ENCODE data around the gene TBC1D32.
"Not testable (repeated sequence)": the region's sequence is repeated elsewhere in the genome, so short reads cannot be mapped to it uniquely, and the experiment has no call there.

Gene TBC1D32

DNA sequence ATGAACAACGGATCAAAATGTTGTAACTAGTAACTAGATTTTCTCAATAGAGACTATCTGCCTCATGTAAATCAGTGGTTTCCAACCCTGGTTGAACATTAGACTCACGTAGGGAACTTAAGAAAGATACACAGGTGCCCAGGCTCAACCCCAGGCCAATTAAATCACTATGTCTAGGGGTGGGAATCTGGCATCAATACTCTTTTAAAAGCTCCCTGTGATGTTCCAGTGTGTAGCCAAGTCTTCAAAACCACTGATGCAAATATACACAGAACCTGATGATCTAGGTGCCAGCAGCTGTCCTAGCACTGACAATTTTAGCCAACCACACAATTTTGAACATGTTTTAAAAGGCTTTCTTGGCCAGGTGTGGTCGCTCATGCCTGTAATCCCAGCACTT, 128.7 kb downstream of the TBC1D32 start:
- no peaks in the 10 kb centered on the region for H3K27me3 Mint-ChIP-seq (ENCODE audit: low read depth, poor library complexity)
- H3K4me3 Mint-ChIP-seq = no peak overlapping the region
- H3K36me3 Mint-ChIP-seq (ENCODE audit: low read depth) = peaks cover 8% of the 10 kb centered on the region
- TF ChIP-seq, protein P1, sequence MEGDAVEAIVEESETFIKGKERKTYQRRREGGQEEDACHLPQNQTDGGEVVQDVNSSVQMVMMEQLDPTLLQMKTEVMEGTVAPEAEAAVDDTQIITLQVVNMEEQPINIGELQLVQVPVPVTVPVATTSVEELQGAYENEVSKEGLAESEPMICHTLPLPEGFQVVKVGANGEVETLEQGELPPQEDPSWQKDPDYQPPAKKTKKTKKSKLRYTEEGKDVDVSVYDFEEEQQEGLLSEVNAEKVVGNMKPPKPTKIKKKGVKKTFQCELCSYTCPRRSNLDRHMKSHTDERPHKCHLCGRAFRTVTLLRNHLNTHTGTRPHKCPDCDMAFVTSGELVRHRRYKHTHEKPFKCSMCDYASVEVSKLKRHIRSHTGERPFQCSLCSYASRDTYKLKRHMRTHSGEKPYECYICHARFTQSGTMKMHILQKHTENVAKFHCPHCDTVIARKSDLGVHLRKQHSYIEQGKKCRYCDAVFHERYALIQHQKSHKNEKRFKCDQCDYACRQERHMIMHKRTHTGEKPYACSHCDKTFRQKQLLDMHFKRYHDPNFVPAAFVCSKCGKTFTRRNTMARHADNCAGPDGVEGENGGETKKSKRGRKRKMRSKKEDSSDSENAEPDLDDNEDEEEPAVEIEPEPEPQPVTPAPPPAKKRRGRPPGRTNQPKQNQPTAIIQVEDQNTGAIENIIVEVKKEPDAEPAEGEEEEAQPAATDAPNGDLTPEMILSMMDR (IDR thresholded peaks at IDR 0.05) = no peak
- no peak for DNase-seq
- no peak overlapping the region for H3K27ac Mint-ChIP-seq
- H3K9me3 Mint-ChIP-seq = no peaks in the 10 kb centered on the region
- no peaks in the 10 kb centered on the region for H3K4me1 Mint-ChIP-seq

DNA sequence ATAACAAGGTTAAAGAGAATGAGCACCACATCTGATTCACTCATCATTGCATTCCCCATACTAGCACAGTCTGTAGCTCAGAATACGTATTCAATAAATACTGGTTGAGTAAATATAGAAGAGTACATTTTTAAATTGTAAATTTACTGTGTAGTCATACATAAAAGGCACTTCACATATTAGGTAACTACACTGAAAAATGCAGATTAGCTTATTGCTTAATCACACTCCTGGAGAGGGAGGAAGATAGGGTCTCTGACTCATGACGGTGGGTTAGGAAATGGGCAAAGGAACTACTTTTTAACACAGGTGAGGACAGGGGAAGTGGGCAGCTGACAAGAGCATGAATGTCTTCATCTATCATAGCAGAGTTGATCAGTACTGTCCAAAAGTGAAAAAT, 133.2 kb downstream of the TBC1D32 start:
- TF ChIP-seq, protein P1 (IDR thresholded peaks at IDR 0.05) = no peak
- H3K4me3 Mint-ChIP-seq = no peak overlapping the region
- no peaks in the 10 kb centered on the region for H3K4me1 Mint-ChIP-seq
- no peaks in the 10 kb centered on the region for H3K36me3 Mint-ChIP-seq (ENCODE audit: low read depth)
- no peaks in the 10 kb centered on the region for H3K27me3 Mint-ChIP-seq (ENCODE audit: low read depth, poor library complexity)
- no peak overlapping the region for H3K27ac Mint-ChIP-seq
- no peaks in the 10 kb centered on the region for H3K9me3 Mint-ChIP-seq
- no peak for DNase-seq

DNA sequence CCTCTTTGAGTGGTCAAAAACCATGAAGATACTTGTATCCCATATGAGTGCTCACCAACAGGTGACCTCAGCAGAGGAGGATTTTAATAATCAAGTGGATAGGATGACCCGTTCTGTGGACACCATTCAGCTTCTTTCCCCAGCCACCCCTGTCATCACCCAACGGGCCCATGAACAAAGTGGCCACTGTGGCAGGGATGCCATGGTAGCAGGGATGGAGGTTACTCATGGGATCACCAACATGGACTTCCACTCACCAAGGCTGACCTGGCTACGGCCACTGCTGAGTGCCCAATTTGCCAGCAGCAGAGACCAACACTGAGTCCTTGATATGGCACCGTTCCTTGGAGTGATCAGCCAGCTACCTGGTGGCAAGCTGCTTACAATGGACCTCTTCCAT, 138.2 kb downstream of the TBC1D32 start:
- not testable (repeated sequence) for H3K27ac Mint-ChIP-seq, DNase-seq, H3K9me3 Mint-ChIP-seq

DNA sequence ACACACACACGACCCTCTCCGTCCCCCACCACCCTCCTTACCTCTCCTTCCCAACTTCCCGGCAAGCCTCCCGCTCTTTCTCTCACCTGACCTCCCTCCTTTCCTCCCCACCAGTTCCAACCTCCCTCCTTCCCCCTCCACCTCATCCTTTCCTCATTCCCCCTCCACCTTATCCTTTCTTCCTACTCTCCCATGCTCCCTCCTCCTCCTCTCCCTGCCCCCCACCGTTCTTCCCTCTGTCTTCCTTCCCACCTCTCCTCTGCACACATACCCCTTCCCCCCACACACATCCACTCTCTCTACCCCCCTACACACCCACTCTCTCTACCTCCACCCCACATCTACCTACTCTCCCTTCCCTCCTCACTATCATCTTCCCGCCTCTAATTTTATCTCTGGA, 144.2 kb downstream of the TBC1D32 start:
- no peak overlapping the region for H3K27ac Mint-ChIP-seq
- no peaks in the 10 kb centered on the region for H3K9me3 Mint-ChIP-seq
- TF ChIP-seq, protein P1 (IDR thresholded peaks at IDR 0.05) = no peak
- no peaks in the 10 kb centered on the region for H3K27me3 Mint-ChIP-seq (ENCODE audit: low read depth, poor library complexity)
- no peak overlapping the region for H3K4me3 Mint-ChIP-seq
- no peaks in the 10 kb centered on the region for H3K36me3 Mint-ChIP-seq (ENCODE audit: low read depth)
- no peak for DNase-seq
- no peaks in the 10 kb centered on the region for H3K4me1 Mint-ChIP-seq

More for the DNA sequence above, 138.2 kb downstream of the TBC1D32 start:
- not testable (repeated sequence) for H3K4me3 Mint-ChIP-seq; H3K27me3 Mint-ChIP-seq (ENCODE audit: low read depth, poor library complexity); H3K4me1 Mint-ChIP-seq; H3K36me3 Mint-ChIP-seq (ENCODE audit: low read depth)

DNA sequence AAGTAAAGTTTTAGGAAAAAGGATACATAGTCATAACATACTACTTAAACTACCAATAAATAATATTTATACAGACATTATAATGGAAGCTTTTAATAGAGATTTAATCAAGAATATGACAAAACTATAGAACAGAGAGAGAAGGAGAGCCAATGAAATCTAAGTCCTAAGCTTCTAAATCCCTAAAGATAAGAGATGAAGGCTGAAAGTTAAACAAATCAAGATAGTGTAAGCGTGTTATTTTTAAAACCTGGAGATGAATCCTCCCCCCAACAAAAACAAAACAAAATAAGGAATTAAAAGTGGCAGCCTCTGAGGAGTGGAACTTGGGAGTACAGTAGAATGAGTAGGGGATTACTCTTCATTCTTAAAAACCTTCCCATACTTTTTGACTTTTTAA, 145.9 kb downstream of the TBC1D32 start:
- Mint-ChIP-seq H3K36me3 (ENCODE audit: low read depth) (no peaks in the 10 kb centered on the region), H3K9me3 (no peaks in the 10 kb centered on the region), H3K27me3 (ENCODE audit: low read depth, poor library complexity) (no peaks in the 10 kb centered on the region), H3K27ac (no peak overlapping the region), H3K4me3 (no peak overlapping the region), H3K4me1 (no peaks in the 10 kb centered on the region)
- TF ChIP-seq, protein P1 (IDR thresholded peaks at IDR 0.05) = no peak
- no peak for DNase-seq

DNA sequence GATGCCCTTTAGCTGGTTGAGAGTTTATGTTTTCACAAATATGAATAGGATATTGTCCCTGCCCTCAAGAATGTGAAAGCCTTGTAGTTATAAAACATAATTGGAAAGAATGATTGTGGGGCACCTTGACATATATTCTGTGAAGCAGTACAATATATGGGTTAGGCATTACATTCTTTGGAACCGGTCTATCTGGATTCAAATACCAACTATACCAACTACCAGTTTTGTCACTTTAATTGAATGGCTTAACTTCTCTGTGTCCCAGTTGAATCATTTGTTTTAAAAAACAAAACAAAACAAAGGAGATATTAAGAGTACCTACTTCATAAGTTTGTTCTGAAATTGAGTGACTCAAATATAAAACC, 146.5 kb downstream of the TBC1D32 start:
- Mint-ChIP-seq H3K4me1 (no peaks in the 10 kb centered on the region), H3K9me3 (no peaks in the 10 kb centered on the region), H3K36me3 (ENCODE audit: low read depth) (no peaks in the 10 kb centered on the region), H3K27me3 (ENCODE audit: low read depth, poor library complexity) (no peaks in the 10 kb centered on the region), H3K27ac (no peak overlapping the region), H3K4me3 (no peak overlapping the region)
- TF ChIP-seq, protein P1 (IDR thresholded peaks at IDR 0.05) = no peak
- no peak for DNase-seq

Measured in nephron progenitor cell (in vitro differentiated cells).